ENCODE measurements around the gene ASPDH.
"Not testable (repeated sequence)": the region's sequence is repeated elsewhere in the genome, so short reads cannot be mapped to it uniquely, and the experiment has no call there.

The ASPDH gene

DNA sequence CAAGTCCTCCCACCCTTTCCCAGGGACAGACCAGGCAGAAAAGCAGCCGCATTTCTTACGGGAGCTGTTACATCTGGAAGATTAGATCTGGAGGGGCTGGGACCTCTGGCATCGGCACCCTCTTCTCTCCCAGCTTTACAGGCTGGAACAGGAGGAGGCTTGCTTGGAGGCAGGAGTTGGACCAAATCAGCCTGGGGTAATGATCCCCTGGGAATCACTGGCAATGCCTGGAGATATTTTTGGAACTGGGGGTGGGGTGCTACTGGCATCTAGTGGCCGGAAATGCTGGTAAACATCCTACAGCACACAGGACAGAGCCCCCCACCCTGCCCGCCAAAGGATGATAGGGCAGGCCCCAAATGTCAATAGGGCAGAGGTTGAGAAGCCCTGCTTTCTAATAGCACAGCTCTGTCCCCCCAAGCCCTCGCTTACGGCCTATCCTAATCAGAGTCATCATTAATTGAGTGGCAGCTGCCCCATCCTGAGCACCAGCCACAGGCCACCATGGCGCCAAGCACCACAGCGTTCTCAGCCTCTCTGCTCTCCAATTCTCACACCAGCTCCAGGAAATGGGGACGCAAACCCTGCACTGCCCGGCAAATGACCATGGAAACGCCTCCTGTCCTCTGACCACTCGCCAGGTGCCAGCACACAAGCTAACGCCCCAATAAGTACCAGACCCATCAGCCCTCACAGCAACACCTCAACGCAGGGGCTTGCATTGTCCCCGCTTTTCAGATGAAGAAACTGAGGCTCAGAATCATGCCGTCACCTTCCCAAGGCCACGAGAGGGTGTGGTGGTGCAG lies 33.9 kb upstream of the ASPDH start:
- no peak for DNase-seq (ENCODE audit: low spot score)

DNA sequence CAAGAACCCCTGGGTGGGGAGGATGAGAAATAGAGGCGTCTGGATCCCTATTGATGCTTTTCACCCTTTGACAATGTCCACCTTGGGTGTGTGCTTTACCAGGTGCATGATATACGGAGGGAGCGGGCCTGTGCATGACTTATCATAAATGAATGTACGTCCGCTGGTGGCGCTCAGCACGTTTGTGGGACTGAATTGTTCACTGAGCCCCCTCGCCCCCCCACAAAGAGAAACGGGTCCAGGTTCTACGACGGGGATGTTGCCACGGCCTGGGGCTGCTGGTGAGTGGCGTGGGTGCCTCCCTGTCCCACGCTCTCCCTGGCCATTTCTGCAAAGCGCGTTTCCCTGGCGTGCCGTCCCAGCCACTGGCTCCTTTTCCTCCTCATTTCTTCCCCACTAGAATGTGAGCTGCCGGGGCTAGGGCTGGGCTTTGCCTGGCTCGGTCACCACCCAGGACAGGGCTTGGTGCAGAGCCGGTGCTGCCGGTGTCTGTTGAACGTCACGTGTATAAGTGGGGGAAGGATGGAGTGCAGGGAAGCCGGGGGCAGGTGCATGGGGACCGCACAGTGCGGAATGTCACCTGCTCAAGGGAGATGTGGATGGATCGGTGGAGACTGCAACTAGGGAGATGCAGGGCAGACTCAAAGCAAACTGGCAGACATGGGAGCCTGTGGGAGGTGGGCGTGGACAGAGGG lies 33.0 kb upstream of the ASPDH start:
- DNase-seq (ENCODE audit: low spot score), result no peak

GRCh38 chr19:50542943-50543342 lies 29.2 kb upstream of the ASPDH start:
- DNase-seq (ENCODE audit: low spot score), result no peak

DNA sequence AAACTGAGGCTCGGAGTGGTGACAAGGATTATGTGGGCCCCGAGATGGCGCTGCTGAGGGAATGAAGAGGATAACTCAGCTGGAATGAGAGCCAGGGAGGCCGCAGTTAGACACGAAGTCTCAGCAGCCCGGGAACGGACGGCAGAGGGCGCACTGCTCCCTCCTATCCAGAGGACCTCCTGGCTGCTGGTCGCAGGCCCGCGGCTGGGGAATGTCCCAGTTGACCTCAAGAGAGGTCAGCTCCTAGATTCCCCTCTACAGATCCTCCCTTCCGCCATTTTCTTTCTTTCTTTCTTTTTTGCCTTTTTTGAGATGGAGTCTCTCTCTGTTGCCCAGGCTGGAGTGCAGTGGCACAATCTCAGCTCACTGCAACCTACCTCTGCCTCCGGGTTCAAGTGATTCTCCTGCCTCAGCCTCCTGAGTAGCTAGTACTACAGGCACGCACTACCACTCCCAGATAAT lies 24.1 kb upstream of the ASPDH start:
- DNase-seq (ENCODE audit: low spot score), result peak; percentile 90

DNA sequence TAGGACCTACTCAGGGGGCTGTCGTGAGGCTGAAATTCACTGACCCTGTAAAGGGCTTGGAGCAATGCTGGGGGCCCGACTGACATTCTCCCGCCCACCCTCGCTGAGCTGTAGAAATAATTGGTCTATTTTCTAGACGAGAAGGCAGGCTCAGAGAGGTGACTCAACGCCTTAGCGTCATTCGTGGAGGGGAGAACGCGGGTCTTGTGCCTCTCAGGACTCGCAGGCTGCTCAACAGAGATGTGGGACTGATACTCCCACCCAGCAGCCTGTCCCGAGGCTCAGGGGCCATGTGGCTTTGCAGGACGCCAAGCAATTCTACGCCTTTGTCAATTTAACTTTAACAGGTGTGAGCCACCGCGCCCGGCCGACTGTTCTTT lies 23.6 kb upstream of the ASPDH start:
- peak; percentile 46 for DNase-seq (ENCODE audit: low spot score)

DNA sequence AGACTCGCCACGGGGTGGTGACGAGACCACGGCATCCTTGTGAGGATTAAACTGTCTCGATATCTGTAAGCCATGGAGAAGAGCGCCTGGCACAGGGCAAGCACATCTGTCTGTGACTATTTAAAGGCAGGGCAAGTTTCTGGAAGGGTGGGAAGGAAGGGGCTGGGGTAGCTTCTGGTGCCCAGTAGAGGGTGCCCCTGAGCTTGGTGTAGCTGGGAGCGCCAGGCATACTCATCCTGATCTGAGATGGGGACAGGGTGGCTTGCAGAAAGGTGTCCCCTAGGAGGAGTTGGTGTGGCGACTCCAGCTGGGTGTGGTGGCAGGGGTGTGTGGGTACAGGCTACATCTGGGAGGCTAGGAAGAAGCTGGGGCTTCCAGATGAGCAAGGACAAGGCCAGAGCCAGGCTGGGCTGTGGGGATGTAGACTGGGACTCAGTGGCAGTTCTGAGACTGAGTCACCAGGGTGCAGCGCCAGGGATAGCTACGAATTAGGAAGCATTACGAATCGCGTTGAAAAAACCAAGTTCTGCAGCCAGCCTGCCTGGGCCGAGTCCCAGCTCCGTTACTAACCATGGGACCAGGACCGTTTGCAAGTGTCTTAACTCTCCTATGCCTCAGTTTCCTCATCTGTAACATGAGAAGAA lies 23.1 kb upstream of the ASPDH start:
- peak; percentile 53 for DNase-seq (ENCODE audit: low spot score)

- no peak for DNase-seq (ENCODE audit: low spot score)
Observed at GRCh38 chr19:50535672-50536187, 22.0 kb upstream of the ASPDH start.

GRCh38 chr19:50534478-50534877 lies 20.8 kb upstream of the ASPDH start:
- no peak for DNase-seq (ENCODE audit: low spot score)

- no peak for DNase-seq (ENCODE audit: low spot score)
Observed at GRCh38 chr19:50532952-50533351, 19.2 kb upstream of the ASPDH start.

DNA sequence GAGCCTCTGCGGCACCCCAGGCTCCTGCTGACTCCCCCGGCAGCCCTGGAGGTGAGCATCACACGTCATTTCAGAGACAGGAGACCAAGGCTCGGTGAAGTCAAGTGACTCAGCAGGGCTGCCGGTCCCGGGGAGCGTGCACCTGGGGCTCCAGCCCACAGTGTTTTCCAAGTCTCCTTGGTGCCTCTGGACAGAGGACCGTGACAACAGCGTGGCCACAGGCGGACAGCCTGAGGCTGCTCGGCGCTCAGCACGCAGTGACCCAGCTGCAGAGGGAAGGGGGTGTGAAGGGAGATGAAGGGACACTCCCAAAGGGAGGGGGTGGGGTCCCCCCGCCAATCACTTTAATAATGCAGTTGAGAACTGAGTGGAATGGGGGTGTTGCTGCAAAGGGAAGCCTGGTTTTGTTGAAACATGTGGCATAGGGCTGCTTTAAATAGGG lies 17.5 kb upstream of the ASPDH start:
- DNase-seq (ENCODE audit: low spot score), result no peak

DNA sequence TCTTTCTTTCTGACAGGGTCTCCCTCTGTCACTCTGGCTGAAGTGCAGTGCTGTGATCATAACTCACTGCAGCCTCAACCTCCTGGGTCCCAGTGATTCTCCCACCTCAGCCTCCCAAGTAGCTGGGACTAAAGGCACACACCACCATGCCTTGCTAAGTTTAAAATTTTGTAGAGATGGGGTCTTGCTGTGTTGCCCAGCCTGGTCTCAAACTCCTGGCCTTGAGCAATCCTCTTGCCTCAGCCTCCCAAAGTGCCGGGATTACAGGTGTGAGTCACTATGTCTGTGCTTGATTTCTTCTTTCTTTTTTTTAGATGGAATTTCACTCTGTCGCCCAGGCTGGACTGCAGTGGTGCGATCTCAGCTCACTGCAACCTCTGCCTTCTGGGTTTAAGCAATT lies 14.3 kb upstream of the ASPDH start:
- not testable (repeated sequence) for DNase-seq (ENCODE audit: low spot score)

DNA sequence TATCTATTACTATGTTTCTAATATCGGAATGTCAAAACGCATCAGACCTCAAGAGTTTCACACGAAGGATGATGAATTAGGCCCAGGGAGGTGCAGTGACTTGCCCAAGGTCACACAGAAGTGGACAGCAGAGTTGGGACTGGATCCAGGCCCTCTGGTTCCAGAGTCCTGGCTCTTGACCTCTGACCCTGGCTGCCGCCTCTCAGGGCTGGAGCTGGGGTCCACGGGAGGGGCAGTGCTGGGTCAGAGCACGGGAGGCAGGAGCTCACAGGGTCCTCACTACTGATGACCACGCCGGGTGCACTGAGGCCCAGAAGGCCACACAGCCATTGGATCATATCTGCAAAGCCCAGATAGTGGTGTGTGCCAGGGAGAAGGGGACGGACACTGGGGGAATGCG lies 9.2 kb upstream of the ASPDH start:
- DNase-seq (ENCODE audit: low spot score), result no peak

GRCh38 chr19:50520822-50521465 lies 7.2 kb upstream of the ASPDH start:
- DNase-seq (ENCODE audit: low spot score), result no peak

GRCh38 chr19:50519006-50519575 lies 5.4 kb upstream of the ASPDH start:
- no peak for DNase-seq (ENCODE audit: low spot score)

- no peak for DNase-seq (ENCODE audit: low spot score)
Observed at GRCh38 chr19:50518091-50519005, 4.6 kb upstream of the ASPDH start.

DNA sequence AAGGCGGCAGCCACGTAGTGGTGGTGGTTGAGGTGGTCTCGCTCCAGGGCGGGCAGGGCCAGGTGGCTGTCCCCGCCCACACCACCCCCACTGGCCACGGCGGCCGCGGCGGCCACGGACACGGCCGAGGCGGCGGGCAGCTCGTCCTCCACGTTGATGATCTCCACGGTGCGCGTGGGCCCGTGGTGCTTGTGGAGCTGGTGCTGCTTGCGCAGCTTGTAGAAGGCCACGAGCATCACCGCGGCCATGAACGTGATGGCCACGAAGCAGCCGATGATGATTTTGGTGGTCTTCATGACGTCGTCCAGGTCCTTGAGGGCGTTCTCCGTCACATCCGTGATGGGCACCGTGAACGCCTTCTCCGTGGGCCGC lies 4.0 kb upstream of the ASPDH start:
- DNase-seq (ENCODE audit: low spot score), result no peak

GRCh38 chr19:50516964-50517703 lies 3.4 kb upstream of the ASPDH start:
- no peak for DNase-seq (ENCODE audit: low spot score)

DNA sequence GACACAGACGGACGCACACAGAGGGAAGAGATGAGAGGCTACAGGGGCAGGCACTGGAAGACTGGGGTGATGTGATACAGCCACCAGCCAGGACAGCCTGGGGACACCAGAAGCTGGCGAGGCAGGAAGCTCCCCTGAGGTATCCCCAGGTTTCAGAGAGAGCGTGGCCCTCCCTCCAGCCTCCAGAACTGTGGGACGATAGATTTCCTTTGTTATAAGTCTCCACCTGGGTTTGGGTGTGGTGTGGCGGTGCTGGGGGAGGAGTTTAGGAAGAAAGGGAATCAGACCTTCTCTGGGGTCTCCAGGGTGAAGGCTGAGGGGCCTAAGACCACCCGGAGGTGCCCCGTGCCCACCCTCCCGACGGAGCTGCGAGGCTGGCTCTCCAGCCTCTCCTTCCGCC lies 2.7 kb upstream of the ASPDH start:
- DNase-seq (ENCODE audit: low spot score), result no peak

DNA sequence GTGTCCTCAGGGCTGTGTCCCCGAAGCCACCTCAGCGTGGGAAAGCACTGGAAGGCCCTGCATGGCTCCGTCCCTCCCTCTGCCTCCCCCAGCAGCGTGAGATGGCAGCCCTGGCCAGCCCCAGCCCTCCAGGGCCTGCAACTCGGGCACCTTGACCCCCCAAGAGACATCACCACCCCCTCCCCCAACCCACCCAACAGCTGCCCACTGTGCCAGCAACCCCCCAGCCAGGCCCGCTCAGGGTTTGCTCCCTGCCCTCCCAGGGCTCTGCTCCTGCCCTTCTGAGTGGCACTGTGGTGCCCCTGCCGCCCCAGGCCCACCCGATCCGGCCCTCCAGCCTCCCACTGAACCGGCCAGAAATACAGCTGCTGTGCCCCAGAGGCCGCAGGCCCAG lies 1.5 kb upstream of the ASPDH start:
- DNase-seq (ENCODE audit: low spot score), result no peak
